Hippocampal formation (tissue), 2 donors: ENCODE data around the gene RANBP9.

ENCODE experiments used
- DNase-seq, 2 donors: peaks; one replicate each; lab custom pipeline; 2025; lab: John Stamatoyannopoulos, UW

The RANBP9 gene

GRCh38 chr6:13653296-13653695, 58.3 kb downstream of the RANBP9 start:
- DNase-seq, result no peak

GRCh38 chr6:13649393-13649792, 62.2 kb downstream of the RANBP9 start:
- DNase-seq, result no peak

- no peak for DNase-seq
These were observed 62.8 kb downstream of the RANBP9 start for GRCh38 chr6:13648850-13649249.

GRCh38 chr6:13643125-13643524, 68.5 kb downstream of the RANBP9 start:
- no peak for DNase-seq

- DNase-seq, result no peak
These were observed 70.3 kb downstream of the RANBP9 start for GRCh38 chr6:13641315-13641714.

GRCh38 chr6:13638626-13639025, 73.0 kb downstream of the RANBP9 start:
- no peak for DNase-seq

- DNase-seq, result no peak
These were observed 73.6 kb downstream of the RANBP9 start for GRCh38 chr6:13638014-13638413.

- no peak for DNase-seq
These were observed 75.5 kb downstream of the RANBP9 start for GRCh38 chr6:13635948-13636658.

- no peak for DNase-seq
These were observed 78.3 kb downstream of the RANBP9 start for GRCh38 chr6:13633343-13633742.

- DNase-seq, result no peak
These were observed 81.1 kb downstream of the RANBP9 start for GRCh38 chr6:13630499-13630898.

GRCh38 chr6:13629459-13630116, 82.0 kb downstream of the RANBP9 start:
- DNase-seq, result no peak

GRCh38 chr6:13624871-13625288, 86.8 kb downstream of the RANBP9 start:
- no peak for DNase-seq

GRCh38 chr6:13617066-13617465, 94.6 kb downstream of the RANBP9 start:
- no peak for DNase-seq

- no peak for DNase-seq
These were observed 95.9 kb downstream of the RANBP9 start for GRCh38 chr6:13615792-13616120.

GRCh38 chr6:13614926-13615791, 96.5 kb downstream of the RANBP9 start, which contains the start of gene NOL7:
TSS of gene NOL7 (plus strand) at chr6:13615335. CDS start at chr6:13615359, 24 bp downstream.
- DNase-seq, result peak; percentile 97

GRCh38 chr6:13614126-13614925, 97.3 kb downstream of the RANBP9 start:
- DNase-seq, result peak in 1 of 2 donors; percentile 48

GRCh38 chr6:13613029-13613594, 98.5 kb downstream of the RANBP9 start:
- no peak for DNase-seq

GRCh38 chr6:13611715-13612114, 99.9 kb downstream of the RANBP9 start:
- DNase-seq, result no peak

- DNase-seq, result no peak
These were observed 106.0 kb downstream of the RANBP9 start for GRCh38 chr6:13605634-13606033.

GRCh38 chr6:13604546-13605416, 106.9 kb downstream of the RANBP9 start:
- no peak for DNase-seq
